Heart left ventricle (tissue), 13 donors: ENCODE data around the gene DOCK2.

Experiments used
- CTCF ChIP-seq, 12 donors: fragments of 200-600 bp; sonication (generic) in 4 of 12; IDR thresholded peaks; one replicate each; pipeline versions ENCODE4 v1.5.0 to v1.8.0; 2018 to 2022; ENCODE audit warnings: antibody characterized with exemption in 12 of 12, mild to moderate bottlenecking in 5 of 12
- POLR2A ChIP-seq, 2 donors: fragments of 450-650 bp; IDR thresholded peaks; one replicate each; pipeline ENCODE4 v1.6.1; 2017; ENCODE audit warnings: antibody characterized with exemption in 2 of 2, mild to moderate bottlenecking in 2 of 2, moderate library complexity in 2 of 2
- donor health status: ischemic (EF 13 %, LVEDD 7.1; RV severe dilation, severe dysfunction).
- donor health status: DM: no; HTN: yes; CAD: no.
- donor health status: DM: no; HTN: no; CAD: no.
- donor health status: ischemic (EF 25% LVEDD 6.9; RV normal size, moderate dysfunction).
- donor health status: ischemic (EF 25% LVEDD 5.7; RV mildly dilated, moderate dysfunction).
- donor health status: ischemic (EF 35%, LVEDD 5.7; RV mildly dilated, moderate dysfunction).
- donor health status: nonischemic (EF 11% LVEDD 7.7; RV severe dilation, severe dysfunction).
- donor health status: DM: yes; HTN: yes; CAD: no.
- donor health status: PGD.
- donor health status: ischemic (EF 29% LVEDD 5.4; RV normal size, mild dysfunction).
- donor health status: nonischemic (EF 23%, LVEDD 6.1; RV moderate dilation, normal function).

- TF ChIP-seq CTCF (IDR thresholded peaks at IDR 0.05) (no peak), POLR2A (IDR thresholded peaks at IDR 0.05) (no peak)
Observed at GRCh38 chr5:169920474-169920873, 283.4 kb downstream of the DOCK2 start.
